ENCODE results near the gene TOX2.

TOX2 gene

DNA sequence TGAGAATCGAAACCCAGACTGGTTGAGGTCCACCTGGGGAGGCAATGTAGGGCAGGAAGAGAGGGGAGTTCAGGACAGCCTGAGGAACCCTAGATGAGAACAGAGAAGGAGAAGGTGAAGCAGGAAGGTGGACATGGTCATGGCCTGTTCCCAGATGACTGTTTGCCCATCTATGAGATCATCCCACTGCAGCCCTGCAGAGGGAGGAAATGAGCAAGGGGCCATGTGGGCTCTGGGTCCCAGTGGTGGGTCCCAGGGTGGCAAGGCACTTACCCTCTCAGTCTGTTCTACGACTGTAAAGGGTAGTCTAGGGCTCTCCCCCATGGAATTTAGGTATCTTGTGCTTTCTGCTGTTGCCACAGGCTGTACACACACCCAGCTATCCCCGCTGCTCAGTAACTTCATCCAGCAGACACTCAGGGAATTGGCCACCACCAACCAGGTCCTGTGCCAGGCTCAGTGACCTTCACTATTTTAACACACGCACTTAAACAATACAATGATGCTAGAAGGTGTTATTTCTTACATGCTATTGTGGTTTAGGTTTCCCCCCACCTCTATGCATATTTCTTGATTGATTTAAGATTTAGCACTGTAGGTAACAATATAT lies 89.8 kb downstream of the TOX2 start:
- H3K27me3 ChIP-seq (replicated peaks), result no peaks in the 10 kb centered on the region
- H3K36me3 ChIP-seq (replicated peaks), result no peaks in the 10 kb centered on the region
- no peak overlapping the region for H3K27ac ChIP-seq
- no peak for DNase-seq
- H3K4me3 ChIP-seq (ENCODE audit: low read depth, low read length), result no peak overlapping the region
- in situ Hi-C loops (cut with HindIII; ENCODE audit: low pct_ligation_motif_present, low sequenced_read_pairs), result no loop called here
- TF ChIP-seq, protein P1, sequence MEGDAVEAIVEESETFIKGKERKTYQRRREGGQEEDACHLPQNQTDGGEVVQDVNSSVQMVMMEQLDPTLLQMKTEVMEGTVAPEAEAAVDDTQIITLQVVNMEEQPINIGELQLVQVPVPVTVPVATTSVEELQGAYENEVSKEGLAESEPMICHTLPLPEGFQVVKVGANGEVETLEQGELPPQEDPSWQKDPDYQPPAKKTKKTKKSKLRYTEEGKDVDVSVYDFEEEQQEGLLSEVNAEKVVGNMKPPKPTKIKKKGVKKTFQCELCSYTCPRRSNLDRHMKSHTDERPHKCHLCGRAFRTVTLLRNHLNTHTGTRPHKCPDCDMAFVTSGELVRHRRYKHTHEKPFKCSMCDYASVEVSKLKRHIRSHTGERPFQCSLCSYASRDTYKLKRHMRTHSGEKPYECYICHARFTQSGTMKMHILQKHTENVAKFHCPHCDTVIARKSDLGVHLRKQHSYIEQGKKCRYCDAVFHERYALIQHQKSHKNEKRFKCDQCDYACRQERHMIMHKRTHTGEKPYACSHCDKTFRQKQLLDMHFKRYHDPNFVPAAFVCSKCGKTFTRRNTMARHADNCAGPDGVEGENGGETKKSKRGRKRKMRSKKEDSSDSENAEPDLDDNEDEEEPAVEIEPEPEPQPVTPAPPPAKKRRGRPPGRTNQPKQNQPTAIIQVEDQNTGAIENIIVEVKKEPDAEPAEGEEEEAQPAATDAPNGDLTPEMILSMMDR (IDR thresholded peaks at IDR 0.05; ENCODE audit: low read depth, low read length, missing control alignments), result peak; percentile 1

DNA sequence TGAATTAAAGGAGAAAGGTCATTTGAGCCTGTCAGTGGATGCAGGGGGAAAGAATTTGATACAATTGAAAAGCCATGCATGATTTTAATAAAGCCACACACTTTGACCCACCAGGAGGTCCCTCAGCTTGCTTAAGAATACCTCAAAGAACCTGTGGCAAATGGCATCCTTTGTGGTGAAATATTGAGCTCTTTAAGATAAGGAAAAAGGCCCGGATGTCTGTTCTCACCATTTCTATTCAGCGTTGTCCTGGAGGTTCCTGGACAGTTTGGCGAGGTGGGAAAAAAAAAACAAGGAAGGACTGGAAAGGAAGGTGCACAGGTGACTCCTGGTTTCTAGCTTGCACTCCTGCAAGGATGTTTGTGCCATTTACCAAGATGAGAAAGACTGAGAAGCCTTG lies 91.0 kb downstream of the TOX2 start:
- Histone ChIP-seq H3K27ac (no peak overlapping the region), H3K36me3 (replicated peaks) (no peaks in the 10 kb centered on the region), H3K27me3 (replicated peaks) (no peaks in the 10 kb centered on the region), H3K4me3 (ENCODE audit: low read depth, low read length) (no peak overlapping the region)
- TF ChIP-seq, protein P1 (IDR thresholded peaks at IDR 0.05; ENCODE audit: low read depth, low read length, missing control alignments), result no peak
- DNase-seq, result no peak
- in situ Hi-C loops (cut with HindIII; ENCODE audit: low pct_ligation_motif_present, low sequenced_read_pairs), result no loop called here

DNA sequence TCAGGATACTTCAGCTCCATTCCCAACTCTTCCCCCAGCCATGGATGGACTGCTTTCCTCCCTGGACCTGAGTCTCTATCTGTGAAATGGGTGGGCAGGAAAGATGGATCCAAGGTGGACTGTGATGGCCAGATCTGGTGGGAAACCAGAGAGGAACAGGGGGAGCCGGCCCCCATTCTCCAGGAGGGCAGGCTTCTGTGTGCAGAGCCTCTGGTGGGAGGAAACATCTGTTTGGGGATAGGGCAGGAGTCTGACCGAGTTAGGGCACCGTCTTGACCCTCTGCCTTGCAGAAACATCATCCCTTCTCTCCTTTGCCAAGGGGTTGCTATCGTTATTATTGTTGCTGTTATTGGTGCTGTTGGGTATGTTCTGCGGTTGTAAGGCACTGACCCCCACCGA lies 91.5 kb downstream of the TOX2 start:
- TF ChIP-seq, protein P1 (IDR thresholded peaks at IDR 0.05; ENCODE audit: low read depth, low read length, missing control alignments), result no peak

DNA sequence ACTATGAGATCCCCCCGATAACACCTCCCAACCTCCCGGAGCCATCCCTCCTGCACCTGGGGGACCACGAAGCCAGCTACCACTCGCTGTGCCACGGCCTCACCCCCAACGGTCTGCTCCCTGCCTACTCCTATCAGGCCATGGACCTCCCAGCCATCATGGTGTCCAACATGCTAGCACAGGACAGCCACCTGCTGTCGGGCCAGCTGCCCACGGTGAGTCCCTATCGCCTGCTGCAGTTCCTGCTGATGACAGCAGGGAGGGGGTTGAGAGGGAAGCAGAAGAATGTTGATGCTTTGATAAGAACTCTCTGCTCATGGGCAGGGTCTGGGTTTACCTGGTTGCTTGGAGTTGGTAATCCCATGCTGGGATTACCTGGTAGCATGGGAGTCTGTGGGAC lies 91.9 kb downstream of the TOX2 start:
- Histone ChIP-seq H3K36me3 (replicated peaks) (no peaks in the 10 kb centered on the region), H3K27ac (no peak overlapping the region), H3K27me3 (replicated peaks) (no peaks in the 10 kb centered on the region), H3K4me3 (ENCODE audit: low read depth, low read length) (no peak overlapping the region)
- TF ChIP-seq, protein P1 (IDR thresholded peaks at IDR 0.05; ENCODE audit: low read depth, low read length, missing control alignments), result no peak
- no peak for DNase-seq
- in situ Hi-C loops (cut with HindIII; ENCODE audit: low pct_ligation_motif_present, low sequenced_read_pairs), result no loop called here

More for the DNA sequence above, 91.5 kb downstream of the TOX2 start:
- no peak for DNase-seq
- in situ Hi-C loops (cut with HindIII; ENCODE audit: low pct_ligation_motif_present, low sequenced_read_pairs), result no loop called here
- H3K27me3 ChIP-seq (replicated peaks), result no peaks in the 10 kb centered on the region
- H3K27ac ChIP-seq, result no peak overlapping the region
- no peaks in the 10 kb centered on the region for H3K36me3 ChIP-seq (replicated peaks)
- no peak overlapping the region for H3K4me3 ChIP-seq (ENCODE audit: low read depth, low read length)

DNA sequence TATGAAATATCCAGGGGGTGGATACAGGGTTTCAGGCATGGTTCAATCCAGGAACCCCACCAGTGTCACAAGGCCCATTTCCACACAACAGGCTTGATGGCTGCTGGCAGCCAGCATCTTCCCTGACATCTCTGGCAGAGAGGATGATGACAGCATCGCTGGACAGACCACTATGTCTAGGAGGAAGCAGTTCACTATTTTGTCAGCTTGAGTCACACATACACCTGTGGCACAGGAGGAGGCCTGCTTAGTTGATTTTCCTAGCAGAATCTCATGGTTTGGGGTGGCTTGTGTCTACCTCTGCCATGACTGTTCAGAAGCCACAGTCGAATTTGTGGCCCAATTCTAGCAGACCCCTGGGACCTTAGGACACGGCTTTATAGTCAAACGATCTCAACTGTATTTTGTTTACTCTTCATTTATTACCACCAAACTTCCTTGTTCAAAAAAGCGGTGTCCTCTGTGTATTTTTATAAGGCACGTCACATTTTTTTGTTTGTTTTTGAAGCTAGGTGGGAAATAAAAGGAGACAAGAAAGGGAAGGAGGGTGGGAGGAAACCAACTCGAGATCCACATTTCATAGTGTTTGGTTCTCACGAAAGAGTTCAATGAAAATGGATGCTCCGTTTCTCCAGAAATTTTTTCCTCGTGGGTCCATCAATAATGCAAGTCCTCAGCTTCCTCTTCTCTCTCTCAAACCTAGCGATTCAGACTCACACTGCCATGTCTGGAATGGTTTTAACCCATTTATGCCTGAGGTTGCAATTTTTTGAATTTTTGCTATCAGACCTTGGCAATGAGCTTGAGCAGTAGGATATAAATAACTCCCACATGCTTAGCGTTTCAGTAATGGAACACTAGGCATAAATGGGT lies 94.4 kb downstream of the TOX2 start:
- no peak overlapping the region for H3K4me3 ChIP-seq (ENCODE audit: low read depth, low read length)
- H3K27ac ChIP-seq, result no peak overlapping the region
- no peaks in the 10 kb centered on the region for H3K36me3 ChIP-seq (replicated peaks)
- in situ Hi-C loops (cut with HindIII; ENCODE audit: low pct_ligation_motif_present, low sequenced_read_pairs), result no loop called here
- no peaks in the 10 kb centered on the region for H3K27me3 ChIP-seq (replicated peaks)
- no peak for DNase-seq
- TF ChIP-seq, protein P1 (IDR thresholded peaks at IDR 0.05; ENCODE audit: low read depth, low read length, missing control alignments), result no peak
